HG02973 (cell line): ENCODE results near the gene SINHCAF.

Experiments used
- ATAC-seq: cut with Tn5 transposase; IDR thresholded peaks from one replicate; pipeline ENCODE4 v1.9.1; 2021; ENCODE audit warnings: moderate library complexity; ENCODE audit not compliant: unreplicated experiment

Gene SINHCAF

DNA sequence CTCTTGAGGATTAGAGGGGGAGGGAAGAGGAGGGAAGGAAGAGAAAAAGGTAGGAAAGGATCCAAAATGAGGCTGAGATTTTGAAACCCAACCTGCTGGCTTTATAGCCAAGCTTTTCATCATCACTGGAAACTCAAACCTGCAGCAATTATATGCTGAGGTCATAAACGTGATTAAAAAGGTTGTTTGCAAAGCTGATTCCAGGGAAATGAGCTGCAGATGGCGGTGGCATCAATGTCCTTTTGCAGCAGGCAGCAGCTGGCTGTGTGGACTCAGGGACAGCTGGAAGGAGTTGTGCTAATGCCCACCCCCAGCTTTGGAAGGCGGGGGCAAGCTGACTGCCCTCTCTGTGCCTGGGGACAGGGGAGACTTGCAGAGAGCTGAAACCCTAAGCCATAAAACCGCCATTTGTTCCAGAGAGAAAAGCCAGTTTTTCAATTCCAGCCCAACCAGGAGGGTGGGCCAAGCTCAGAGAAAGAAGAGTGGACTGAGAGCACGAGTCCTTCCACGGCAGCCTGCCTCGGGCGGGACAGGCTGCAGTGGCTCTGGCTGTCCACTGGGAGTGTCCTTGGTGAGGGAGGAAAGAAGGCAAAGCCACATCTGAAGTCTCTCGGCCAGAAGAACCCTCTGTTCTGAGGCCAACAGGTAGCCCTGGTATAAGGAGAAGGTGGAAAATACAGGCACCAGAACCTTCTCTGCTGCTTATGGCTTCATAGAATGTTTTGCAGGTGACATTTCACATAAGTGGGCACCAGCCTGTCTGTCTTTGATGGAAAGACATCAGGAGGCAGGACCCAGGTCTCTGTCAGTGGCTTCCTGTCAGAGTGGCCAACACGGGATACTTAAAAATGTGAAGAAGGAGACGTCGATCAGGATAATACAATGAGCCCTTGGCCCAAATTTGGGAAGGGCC lies 90.7 kb downstream of the SINHCAF start:
- ATAC-seq, result no peak

DNA sequence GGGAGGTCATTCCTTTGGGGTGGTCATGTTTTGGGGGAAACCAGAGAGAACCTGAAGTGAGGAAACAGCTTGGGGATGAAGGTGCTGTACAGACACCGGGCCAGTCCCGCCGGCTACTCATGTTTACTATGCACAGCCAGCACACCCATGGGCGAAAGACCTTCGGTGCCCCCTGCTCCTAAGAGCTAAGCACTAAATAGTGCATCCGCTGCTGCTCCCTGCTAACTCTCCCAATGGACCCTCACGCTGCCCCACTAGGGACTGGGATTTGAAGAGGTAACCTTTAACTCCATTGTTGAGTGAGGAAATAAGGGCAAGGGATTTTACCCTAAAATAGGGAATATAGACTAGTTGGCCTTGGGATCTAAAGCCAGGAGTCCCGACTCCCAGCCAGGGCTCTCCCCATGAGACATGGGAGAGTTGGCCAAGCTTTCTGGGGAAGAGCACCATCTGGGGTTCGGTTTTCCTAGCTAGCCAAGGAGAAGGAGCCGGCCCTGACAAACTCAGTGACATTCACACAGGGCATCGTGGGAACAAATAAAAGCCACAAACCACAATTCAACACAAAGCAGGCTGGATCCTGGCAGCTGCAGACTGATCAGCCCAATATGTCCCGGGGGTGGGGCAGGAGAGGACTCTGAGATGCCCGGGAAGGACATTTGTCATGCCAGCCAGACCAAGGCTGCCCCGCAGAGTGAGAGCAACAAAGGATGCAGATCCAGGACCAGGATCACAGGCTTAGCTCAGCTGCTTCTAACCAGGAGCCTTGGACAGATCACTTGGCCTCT lies 91.7 kb downstream of the SINHCAF start:
- no peak for ATAC-seq

- no peak for ATAC-seq
Observed at GRCh38 chr12:31233061-31233730, 92.8 kb downstream of the SINHCAF start.

DNA sequence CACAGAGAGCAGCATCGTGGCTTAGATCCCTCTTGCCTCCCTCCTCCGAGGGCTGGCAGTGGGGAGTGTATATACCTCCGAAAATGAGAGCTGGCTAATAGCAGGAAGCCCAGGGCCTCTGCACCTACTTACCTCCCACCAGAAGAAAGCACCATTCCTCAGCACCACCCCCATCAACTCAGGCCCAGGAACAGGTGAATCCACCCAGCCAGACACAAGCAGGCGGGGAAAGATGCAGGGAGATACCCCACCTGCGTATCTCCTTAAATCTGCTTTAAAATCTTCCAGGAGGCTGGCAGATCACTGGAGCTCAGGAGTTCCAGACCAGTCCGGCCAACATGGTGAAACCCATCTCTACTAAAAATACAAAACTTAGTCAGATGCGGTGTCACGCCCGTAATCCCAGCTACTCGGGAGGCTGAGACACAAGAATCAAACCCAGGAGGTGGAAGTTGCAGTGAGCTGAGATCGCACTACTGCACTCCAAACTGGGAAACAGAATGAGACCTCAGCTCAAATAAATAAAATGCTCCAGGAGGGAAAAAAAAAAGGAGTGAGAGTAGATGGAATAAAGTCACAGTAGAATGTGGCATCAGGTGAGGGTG lies 93.5 kb downstream of the SINHCAF start:
- ATAC-seq, result no peak

- ATAC-seq, result no peak
Observed at GRCh38 chr12:31231611-31232360, 94.2 kb downstream of the SINHCAF start.
